B cell (primary cell): ENCODE results near the gene SGCD. TPM values are rescaled to one million over a fixed set of nuclear protein-coding genes. Genes with fewer than 3 reads are reported as not detected.
"Not testable (repeated sequence)": the region's sequence is repeated elsewhere in the genome, so short reads cannot be mapped to it uniquely, and the experiment has no call there.

Experiments
- ATAC-seq: fragments of 200-7000 bp; cut with Tn5 transposase; one replicate; pipeline ENCODE4 v1.10.0; 2021; ENCODE audit warnings: low read depth, mild to moderate bottlenecking, moderate number of reproducible peaks, moderate library complexity
- CTCF ChIA-PET: fragments of 350-600 bp; sonication (Branson Sonifier 250); formaldehyde crosslinking; loops from one replicate; lab custom pipeline; 2021; ENCODE audit warnings: antibody characterized with exemption, inconsistent platforms; lab: Charles Lee
- POLR2A ChIA-PET: fragments of 350-600 bp; sonication (Branson Sonifier 250); formaldehyde crosslinking; loops from one replicate; lab custom pipeline; 2021; ENCODE audit warnings: antibody characterized with exemption; lab: Charles Lee
- DNase-seq: peaks from one replicate; pipeline ENCODE4 v3.0.0; 2013
- H2AFZ ChIP-seq: 2 replicates; pipeline ENCODE4 v1.6.1; 2012; ENCODE audit warnings: mild to moderate bottlenecking, low read depth, low read length; ENCODE audit not compliant: insufficient read depth, poor library complexity, severe bottlenecking
- H3K27ac ChIP-seq, 2 donors: 1 replicate in 1 of 2; 2 replicates in 1 of 2; pipeline ENCODE4 v1.5.1; 2012 to 2013; ENCODE audit warnings: low read length in 2 of 2, mild to moderate bottlenecking in 2 of 2, moderate library complexity in 1 of 2
- H3K27me3 ChIP-seq, 4 experiments: fragments of 200-600 bp in 1 of 4; sonication (generic) in 1 of 4; replicated peaks in 1 of 4; 1 replicate in 2 of 4; 2 replicates in 2 of 4; pipeline versions ENCODE4 v1.6.1 to v1.7.0; 2013 to 2016; ENCODE audit warnings: low read length in 3 of 4, mild to moderate bottlenecking in 2 of 4, mixed read lengths in 1 of 4, moderate library complexity in 1 of 4; ENCODE audit not compliant: insufficient read depth in 4 of 4, control insufficient read depth in 3 of 4; ENCODE audit errors: control extremely low read depth in 1 of 4
- H3K36me3 ChIP-seq, 2 experiments: replicated peaks in 1 of 2; 1 replicate in 1 of 2; 2 replicates in 1 of 2; pipeline versions ENCODE4 v1.6.1 to v1.7.1; 2013; ENCODE audit warnings: low read length in 1 of 2; ENCODE audit not compliant: insufficient read depth in 2 of 2, control insufficient read depth in 1 of 2; ENCODE audit errors: control extremely low read depth in 1 of 2, extremely low read depth in 1 of 2
- H3K4me1 ChIP-seq, 2 donors: fragments of 200-600 bp in 1 of 2; sonication (generic) in 1 of 2; 1 replicate in 1 of 2; 2 replicates in 1 of 2; pipeline versions ENCODE4 v1.5.1 to v1.6.1; 2013 to 2017; ENCODE audit warnings: low read length in 2 of 2; ENCODE audit not compliant: control insufficient read depth in 2 of 2, insufficient read depth in 2 of 2
- H3K4me2 ChIP-seq: replicated peaks from 2 replicates; pipeline ENCODE3; 2012; ENCODE audit warnings: mild to moderate bottlenecking, low read depth, low read length; ENCODE audit not compliant: poor library complexity, severe bottlenecking
- H3K4me3 ChIP-seq, 5 experiments: fragments of 200-600 bp in 1 of 5; sonication (generic) in 1 of 5; 1 replicate in 3 of 5; 2 replicates in 2 of 5; pipeline versions ENCODE4 v1.5.1 to v1.7.0; 2011 to 2016; ENCODE audit warnings: low read length in 4 of 5, mild to moderate bottlenecking in 4 of 5, low read depth in 2 of 5, control low read depth in 1 of 5, moderate library complexity in 1 of 5; ENCODE audit not compliant: insufficient read depth in 1 of 5; ENCODE audit errors: control extremely low read depth in 1 of 5, extremely low read depth in 1 of 5
- H3K79me2 ChIP-seq: fragments of 200-600 bp; sonication (generic); one replicate; pipeline ENCODE4 v1.6.0; 2016; ENCODE audit warnings: low read length; ENCODE audit not compliant: control insufficient read depth, insufficient read depth
- H3K9ac ChIP-seq: fragments of 200-600 bp; sonication (generic); 2 replicates; pipeline ENCODE4 v1.6.1; 2017; ENCODE audit warnings: mild to moderate bottlenecking, low read length, moderate library complexity
- H3K9me3 ChIP-seq, 3 donors: one replicate each; pipeline versions ENCODE4 v1.6.1 to v1.7.1; 2013; ENCODE audit warnings: low read length in 2 of 3; ENCODE audit not compliant: control insufficient read depth in 2 of 3, insufficient read depth in 1 of 3; ENCODE audit errors: control extremely low read depth in 1 of 3
- H4K20me1 ChIP-seq: 2 replicates; pipeline ENCODE4 v1.6.0; 2012; ENCODE audit warnings: mild to moderate bottlenecking, low read length; ENCODE audit not compliant: insufficient read depth, control insufficient read depth, poor library complexity, severe bottlenecking
- H3K27ac Mint-ChIP-seq: one replicate; pipeline ENCODE4 v1.8.0; 2021; ENCODE audit warnings: mixed read lengths
- H3K27me3 Mint-ChIP-seq: one replicate; pipeline ENCODE4 v1.8.0; 2021; ENCODE audit warnings: mixed read lengths
- H3K4me1 Mint-ChIP-seq: one replicate; pipeline ENCODE4 v1.8.0; 2021; ENCODE audit warnings: mixed read lengths
- H3K4me3 Mint-ChIP-seq: one replicate; pipeline ENCODE4 v1.8.0; 2021; ENCODE audit warnings: mixed read lengths
- H3K9me3 Mint-ChIP-seq: one replicate; pipeline ENCODE4 v1.8.0; 2022; ENCODE audit warnings: mixed read lengths; ENCODE audit not compliant: insufficient read depth
- CTCF ChIP-seq: fragments of 200-600 bp; IDR thresholded peaks from one replicate; pipeline ENCODE4 v1.8.0; 2022; ENCODE audit warnings: antibody characterized with exemption, mild to moderate bottlenecking
- EZH2 ChIP-seq: IDR thresholded peaks from 2 replicates; pipeline ENCODE4 v1.6.1; 2012; ENCODE audit warnings: borderline replicate concordance, low read depth, mild to moderate bottlenecking, moderate library complexity, low read length; ENCODE audit not compliant: insufficient read depth, poor library complexity, severe bottlenecking
- WGBS: methylation state at CpG from one replicate; pipeline ENCODE4 v1.1.5; 2013; ENCODE audit warnings: missing lambda C conversion rate; ENCODE audit not compliant: insufficient coverage; 5-methylcytosine and 5-hydroxymethylcytosine counted together
- intact Hi-C: fragments of 100-400 bp; cut with micrococcal nuclease; formaldehyde crosslinking; loops from one replicate; pipeline ENCODE4 v1.10.0; 2022
- polyA plus RNA-seq: library from polyadenylated mRNA; depleted of rRNA; stranded (reverse); fragments of >200 nt; gene quantifications from 2 replicates; pipeline ENCODE4 v1.2.3, GENCODE V29; 2012
- total RNA-seq, 2 donors: library from RNA; stranded (reverse); fragments of 120-200 nt in 1 of 2; gene quantifications; 1 replicate in 1 of 2; 2 replicates in 1 of 2; pipeline versions ENCODE4 v1.2.3 to v1.2.4, GENCODE V29; 2013 to 2022

Gene SGCD
- total and polyA plus RNA-seq, 2 donors (not counting 1 experiment from before 2014, with no cell fraction given): not detected

- H3K79me2 ChIP-seq, ATAC-seq, H3K27ac Mint-ChIP-seq, H3K9ac ChIP-seq, H3K4me1 Mint-ChIP-seq, H3K27ac ChIP-seq, H3K9me3 ChIP-seq, intact Hi-C loops, H3K27me3 Mint-ChIP-seq, CTCF ChIA-PET, H4K20me1 ChIP-seq, H3K4me3 Mint-ChIP-seq, DNase-seq, H3K4me3 ChIP-seq, H3K36me3 ChIP-seq, H3K27me3 ChIP-seq, H3K4me2 ChIP-seq, H3K9me3 Mint-ChIP-seq, H3K4me1 ChIP-seq, H2AFZ ChIP-seq, POLR2A ChIA-PET: not testable (repeated sequence)
- WGBS: no CpG with 5 or more reads among the region's 3 CpGs
Observed at GRCh38 chr5:156666686-156667085, 339.7 kb downstream of the SGCD start.

GRCh38 chr5:156667616-156668015, 340.7 kb downstream of the SGCD start:
- Histone ChIP-seq H4K20me1 (no peaks in the 10 kb centered on the region), H2AFZ (no peak overlapping the region), H3K79me2 (no peaks in the 10 kb centered on the region), H3K9ac (no peak overlapping the region), H3K27ac (no peak overlapping the region), H3K27me3 (peaks cover 0 to 3% (median 0%) of the 10 kb centered on the region in 4 experiments), H3K4me1 (no peaks in the 10 kb centered on the region), H3K9me3 (no peaks in the 10 kb centered on the region), H3K4me2 (no peak overlapping the region), H3K36me3 (no peaks in the 10 kb centered on the region), H3K4me3 (no peak overlapping the region)
- POLR2A ChIA-PET: no interaction called here
- no peak for TF ChIP-seq CTCF
- TF ChIP-seq EZH2: no peak
- no peak for DNase-seq
- whole genome bisulfite sequencing: 100% methylated on average over 1 of the region's 3 CpGs
- Mint-ChIP-seq H3K27ac (no peak overlapping the region), H3K4me1 (no peaks in the 10 kb centered on the region), H3K27me3 (no peaks in the 10 kb centered on the region), H3K4me3 (no peak overlapping the region), H3K9me3 (no peaks in the 10 kb centered on the region)
- no peak for ATAC-seq
- CTCF ChIA-PET: no interaction called here
- intact Hi-C loops: no loop called here
